ENCODE measurements around the gene SV2A. TPM values are rescaled to one million over a fixed set of nuclear protein-coding genes. Genes with fewer than 3 reads are reported as not detected.

The SV2A gene
- total and polyA plus RNA-seq, 7 experiments from 2014 or later = 1.3 to 18.8 (median 2.8) TPM

DNA sequence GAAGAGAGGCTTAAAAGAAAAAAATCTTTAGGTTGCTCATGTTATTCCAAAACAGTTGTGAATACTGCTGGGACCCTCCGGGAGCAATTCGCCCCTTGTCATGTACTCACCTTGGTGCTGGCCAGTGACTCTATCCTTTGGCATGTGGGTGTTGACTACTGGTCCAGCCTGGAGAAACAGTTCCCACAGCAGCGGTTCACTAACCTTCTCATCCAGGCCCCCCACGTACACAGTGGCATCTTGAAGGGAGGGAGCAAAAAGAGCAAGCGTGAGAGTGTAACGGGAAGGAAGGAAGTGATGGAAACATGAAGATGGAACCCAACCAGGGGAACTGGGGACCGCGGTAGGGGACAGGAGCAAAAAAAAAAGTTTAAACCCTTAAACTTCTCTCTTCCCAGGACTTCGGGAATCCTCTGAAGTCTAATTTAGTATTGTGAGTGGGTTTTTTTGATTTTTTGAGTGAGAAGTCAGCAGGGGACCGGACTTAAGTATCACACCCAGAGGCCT is 9.5 kb upstream of the SV2A start:
- Mint-ChIP-seq H3K4me3 (peak overlapping the region; percentile 91 to 99 (median 96)), H3K36me3 (peaks cover 24 to 45% (median 34%) of the 10 kb centered on the region in 5 donors), H3K9me3 (peaks cover 0 to 1% (median 0%) of the 10 kb centered on the region in 11 donors), H3K4me1 (peaks cover 44 to 65% (median 49%) of the 10 kb centered on the region in 7 donors), H3K27me3 (peaks cover 0 to 11% (median 5%) of the 10 kb centered on the region in 5 donors), H3K27ac (peak overlapping the region; percentile 96 to 99 (median 98))
- Histone ChIP-seq H3K27me3 (ENCODE audit: control insufficient read depth in 2 of 2, insufficient read depth in 2 of 2, low read length in 2 of 2) (no peaks in the 10 kb centered on the region), H3K4me1 (ENCODE audit: control insufficient read depth in 2 of 2, insufficient read depth in 2 of 2, low read length in 2 of 2) (peaks cover 19 to 30% of the 10 kb centered on the region in 2 donors), H3K27ac (ENCODE audit: low read depth, low read length) (peak overlapping the region; percentile 94), H3K4me3 (ENCODE audit: low read length) (peak overlapping the region; percentile 82), H3K9me3 (ENCODE audit: control insufficient read depth in 2 of 3, low read length in 3 of 3) (no peaks in the 10 kb centered on the region), H3K36me3 (ENCODE audit: control insufficient read depth in 2 of 3, insufficient read depth in 3 of 3, low read length in 3 of 3) (peaks cover 28 to 47% (median 34%) of the 10 kb centered on the region in 3 experiments)
- DNase-seq (no peak), ATAC-seq (no peak)
- ChIA-PET POLR2A (interaction anchor here (2.5 kb wide), 1 partner anchor 39 kb away, joined by 27 read pairs; a partner anchor contains a TSS), CTCF (no interaction called here)
- intact Hi-C loops (cut with micrococcal nuclease) = loop anchor here (1.0 to 2.0 kb wide), 9 partner anchors 10 to 1328 kb away; partner anchors contain the start of genes BOLA1 (in 2 of the 2), OTUD7B (in 1 of the 2), PSMD4 (in 1 of the 2) and SV2A (in 1 of the 2)

DNA sequence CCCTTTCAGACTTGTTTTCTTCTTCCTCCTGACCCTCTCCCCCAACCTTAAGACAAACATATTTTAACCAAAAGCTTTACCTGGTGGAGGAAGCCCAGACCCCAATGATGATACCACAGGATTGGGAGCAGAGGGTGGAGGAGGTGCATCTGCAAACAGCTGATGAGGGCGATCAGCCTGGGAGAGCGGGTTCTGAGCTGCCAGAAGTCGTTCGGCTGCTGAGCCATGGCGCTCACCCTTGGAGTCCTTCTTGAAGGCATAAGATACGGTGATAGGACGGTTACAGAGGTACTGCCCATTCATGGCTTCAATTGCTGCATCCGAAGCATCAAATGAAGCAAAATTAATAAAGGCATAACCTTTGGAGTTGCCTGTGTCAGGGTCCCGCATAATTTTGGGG is 8.7 kb upstream of the SV2A start:
- no peaks in the 10 kb centered on the region for H3K9me3 ChIP-seq (ENCODE audit: control insufficient read depth in 2 of 3, low read length in 3 of 3)
- Mint-ChIP-seq H3K27ac (peak overlapping the region in 8 of 9 donors; percentile 14 to 98 (median 54)), H3K4me3 (peak overlapping the region; percentile 64 to 99 (median 95)), H3K27me3 (peaks cover 0 to 3% (median 0%) of the 10 kb centered on the region in 5 donors), H3K36me3 (peaks cover 24 to 48% (median 39%) of the 10 kb centered on the region in 5 donors), H3K4me1 (peaks cover 42 to 63% (median 49%) of the 10 kb centered on the region in 7 donors), H3K9me3 (peaks cover 0 to 1% (median 0%) of the 10 kb centered on the region in 11 donors)
- ATAC-seq (no peak), DNase-seq (no peak)
- H3K27ac ChIP-seq (ENCODE audit: low read depth, low read length) = no peak overlapping the region
- H3K4me1 ChIP-seq (ENCODE audit: control insufficient read depth in 2 of 2, insufficient read depth in 2 of 2, low read length in 2 of 2) = peaks cover 19 to 30% of the 10 kb centered on the region in 2 donors
- POLR2A ChIA-PET = interaction anchor here (1.0 to 2.5 kb wide), 3 partner anchors 25 to 81 kb away, joined by 3 to 27 read pairs (median 4); a partner anchor contains a TSS
- H3K4me3 ChIP-seq (ENCODE audit: low read length) = peak overlapping the region; percentile 35
- intact Hi-C loops (cut with micrococcal nuclease) = loop anchor here (2.0 kb wide), 2 partner anchors 37 to 1329 kb away; partner anchors contain the start of gene PSMD4 (in 1 of the 2)
- H3K36me3 ChIP-seq (ENCODE audit: control insufficient read depth in 2 of 3, insufficient read depth in 3 of 3, low read length in 3 of 3) = peaks cover 28 to 47% (median 34%) of the 10 kb centered on the region in 3 experiments
- H3K27me3 ChIP-seq (ENCODE audit: control insufficient read depth in 2 of 2, insufficient read depth in 2 of 2, low read length in 2 of 2) = no peaks in the 10 kb centered on the region
- CTCF ChIA-PET = interaction anchor here (0.5 to 0.6 kb wide), 2 partner anchors 38 to 1174 kb away, joined by 3 read pairs; no protein-coding TSS in a partner anchor

DNA sequence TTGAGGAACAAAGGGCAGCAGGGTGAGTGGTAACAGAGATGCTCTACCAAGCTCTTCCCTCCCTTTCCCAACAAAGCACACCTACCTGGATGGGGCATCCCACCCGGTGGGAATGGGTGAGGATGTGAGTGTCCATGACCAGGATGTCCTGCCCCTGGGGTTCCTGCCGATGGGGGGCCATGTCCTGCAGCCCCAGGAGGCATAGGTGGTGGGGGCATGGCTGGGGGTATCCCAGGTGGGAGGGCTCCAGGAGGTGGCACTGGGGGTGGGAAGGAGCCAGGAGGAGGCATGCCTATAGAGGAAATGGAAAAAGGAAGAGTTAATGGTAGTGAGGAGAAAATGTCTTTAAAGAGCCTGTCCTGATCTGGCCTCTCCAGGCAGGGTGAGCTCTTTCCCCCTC is 8.1 kb upstream of the SV2A start:
- Mint-ChIP-seq H3K27ac (peak overlapping the region in 6 of 9 donors; percentile 14 to 91 (median 42)), H3K4me1 (peaks cover 40 to 63% (median 47%) of the 10 kb centered on the region in 7 donors), H3K4me3 (peak overlapping the region; percentile 64 to 99 (median 95)), H3K9me3 (peaks cover 0 to 1% (median 0%) of the 10 kb centered on the region in 11 donors), H3K27me3 (no peaks in the 10 kb centered on the region), H3K36me3 (peaks cover 24 to 48% (median 39%) of the 10 kb centered on the region in 5 donors)
- Histone ChIP-seq H3K36me3 (ENCODE audit: control insufficient read depth in 2 of 3, insufficient read depth in 3 of 3, low read length in 3 of 3) (peaks cover 28 to 47% (median 34%) of the 10 kb centered on the region in 3 experiments), H3K27ac (ENCODE audit: low read depth, low read length) (no peak overlapping the region), H3K4me1 (ENCODE audit: control insufficient read depth in 2 of 2, insufficient read depth in 2 of 2, low read length in 2 of 2) (peaks cover 19 to 30% of the 10 kb centered on the region in 2 donors), H3K9me3 (ENCODE audit: control insufficient read depth in 2 of 3, low read length in 3 of 3) (no peaks in the 10 kb centered on the region), H3K27me3 (ENCODE audit: control insufficient read depth in 2 of 2, insufficient read depth in 2 of 2, low read length in 2 of 2) (no peaks in the 10 kb centered on the region), H3K4me3 (ENCODE audit: low read length) (peak overlapping the region; percentile 35)
- intact Hi-C loops (cut with micrococcal nuclease) = loop anchor here (2.0 kb wide), 2 partner anchors 37 to 1329 kb away; partner anchors contain the start of gene PSMD4 (in 1 of the 2)
- POLR2A ChIA-PET = interaction anchor here (1.0 to 2.5 kb wide), 5 partner anchors 24 to 224 kb away, joined by 3 to 27 read pairs (median 3); a partner anchor contains a TSS
- ATAC-seq (no peak), DNase-seq (no peak)
- CTCF ChIA-PET = interaction anchor here (0.5 kb wide), 1 partner anchor 39 kb away, joined by 3 read pairs; no protein-coding TSS in a partner anchor

DNA sequence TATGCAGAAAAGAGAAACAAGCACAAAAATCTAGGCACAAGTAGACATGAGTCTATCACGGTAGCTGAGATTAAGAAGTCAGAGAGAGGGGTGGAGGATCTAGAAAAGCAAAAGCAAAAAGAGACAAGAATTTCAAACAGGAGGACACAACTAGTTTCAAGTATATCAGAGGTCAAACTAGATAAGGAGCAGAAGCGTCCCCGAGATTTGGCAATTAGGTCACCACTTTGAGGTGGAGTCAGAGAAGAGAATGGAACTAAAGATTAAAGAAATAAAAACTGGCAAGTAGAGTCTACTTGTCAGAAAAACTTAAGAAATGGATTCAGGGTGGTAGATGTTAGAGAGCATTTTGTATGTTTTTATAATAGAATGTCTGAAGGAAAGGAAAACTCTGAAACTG is 7.7 kb upstream of the SV2A start:
- Histone ChIP-seq H3K4me1 (ENCODE audit: control insufficient read depth in 2 of 2, insufficient read depth in 2 of 2, low read length in 2 of 2) (peaks cover 19 to 30% of the 10 kb centered on the region in 2 donors), H3K27me3 (ENCODE audit: control insufficient read depth in 2 of 2, insufficient read depth in 2 of 2, low read length in 2 of 2) (no peaks in the 10 kb centered on the region), H3K36me3 (ENCODE audit: control insufficient read depth in 2 of 3, insufficient read depth in 3 of 3, low read length in 3 of 3) (peaks cover 28 to 47% (median 34%) of the 10 kb centered on the region in 3 experiments), H3K4me3 (ENCODE audit: low read length) (no peak overlapping the region), H3K9me3 (ENCODE audit: control insufficient read depth in 2 of 3, low read length in 3 of 3) (no peaks in the 10 kb centered on the region), H3K27ac (ENCODE audit: low read depth, low read length) (no peak overlapping the region)
- Mint-ChIP-seq H3K27me3 (no peaks in the 10 kb centered on the region), H3K9me3 (peaks cover 0 to 1% (median 0%) of the 10 kb centered on the region in 11 donors), H3K4me1 (peaks cover 39 to 63% (median 47%) of the 10 kb centered on the region in 7 donors), H3K27ac (peak overlapping the region in 5 of 9 donors; percentile 28 to 91 (median 38)), H3K36me3 (peaks cover 24 to 48% (median 39%) of the 10 kb centered on the region in 5 donors), H3K4me3 (peak overlapping the region; percentile 37 to 99 (median 80))
- intact Hi-C loops (cut with micrococcal nuclease) = no loop called here
- DNase-seq (no peak), ATAC-seq (no peak)
- ChIA-PET POLR2A (interaction anchor here (0.8 to 2.5 kb wide), 6 partner anchors 11 to 225 kb away, joined by 3 to 27 read pairs (median 4); a partner anchor contains a TSS), CTCF (no interaction called here)

DNA sequence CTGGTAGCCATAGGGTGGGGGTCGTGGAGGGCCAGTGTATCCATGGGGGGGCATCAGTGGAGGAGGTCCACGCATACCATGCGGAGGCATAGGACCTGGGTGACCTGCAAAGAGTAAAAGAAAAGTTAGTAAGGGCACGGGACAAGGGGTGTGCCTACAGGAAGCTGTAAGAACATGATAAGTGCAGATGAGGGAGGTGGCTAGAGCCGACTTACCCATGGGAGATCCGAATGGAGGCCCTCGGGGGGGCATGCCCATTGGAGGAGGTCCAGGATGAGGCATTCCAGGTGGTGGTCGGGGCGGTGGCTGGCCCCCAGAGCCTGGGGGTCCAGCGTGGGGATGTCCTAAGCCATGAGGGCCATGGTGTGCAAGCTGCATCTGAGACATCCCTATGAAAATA is 6.0 kb upstream of the SV2A start:
- Histone ChIP-seq H3K4me3 (ENCODE audit: low read length) (no peak overlapping the region), H3K36me3 (ENCODE audit: control insufficient read depth in 2 of 3, insufficient read depth in 3 of 3, low read length in 3 of 3) (peaks cover 28 to 47% (median 34%) of the 10 kb centered on the region in 3 experiments), H3K9me3 (ENCODE audit: control insufficient read depth in 2 of 3, low read length in 3 of 3) (no peaks in the 10 kb centered on the region), H3K27ac (ENCODE audit: low read depth, low read length) (no peak overlapping the region), H3K4me1 (ENCODE audit: control insufficient read depth in 2 of 2, insufficient read depth in 2 of 2, low read length in 2 of 2) (peaks cover 17 to 28% of the 10 kb centered on the region in 2 donors), H3K27me3 (ENCODE audit: control insufficient read depth in 2 of 2, insufficient read depth in 2 of 2, low read length in 2 of 2) (no peaks in the 10 kb centered on the region)
- Mint-ChIP-seq H3K4me3 (peak overlapping the region in 1 of 10 donors; percentile 45), H3K9me3 (peaks cover 0 to 1% (median 0%) of the 10 kb centered on the region in 11 donors), H3K27me3 (no peaks in the 10 kb centered on the region), H3K4me1 (peaks cover 34 to 56% (median 42%) of the 10 kb centered on the region in 7 donors), H3K36me3 (peaks cover 24 to 48% (median 39%) of the 10 kb centered on the region in 5 donors), H3K27ac (peak overlapping the region in 1 of 9 donors; percentile 14)
- DNase-seq (no peak), ATAC-seq (no peak)
- intact Hi-C loops (cut with micrococcal nuclease) = no loop called here
- CTCF ChIA-PET = no interaction called here
- POLR2A ChIA-PET = interaction anchor here (0.9 to 3.1 kb wide), 2 partner anchors 10 to 35 kb away, joined by 3 to 29 read pairs; a partner anchor contains a TSS

DNA sequence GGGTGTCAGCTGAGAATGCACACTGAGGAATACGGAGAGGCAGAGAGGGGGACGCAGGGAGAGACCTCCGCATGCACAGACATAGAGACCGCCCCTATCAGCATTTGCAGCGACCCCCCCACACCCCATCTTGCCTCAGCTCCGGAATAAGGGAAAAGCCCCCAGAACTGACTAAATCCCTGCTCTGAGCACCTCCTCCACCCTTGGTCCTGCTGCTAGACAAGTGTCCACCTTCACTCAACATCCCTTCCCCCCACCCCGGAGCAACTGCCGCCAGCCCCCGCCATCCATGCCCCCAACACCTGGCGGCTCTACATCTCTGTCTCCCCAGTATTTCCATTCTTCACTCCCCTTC is 769 bp downstream of the SV2A start:
- Mint-ChIP-seq H3K4me3 (peak overlapping the region; percentile 68 to 97 (median 88)), H3K9me3 (no peaks in the 10 kb centered on the region), H3K27ac (peak overlapping the region in 6 of 9 donors; percentile 14 to 86 (median 66)), H3K27me3 (no peaks in the 10 kb centered on the region), H3K4me1 (peaks cover 22 to 60% (median 47%) of the 10 kb centered on the region in 7 donors), H3K36me3 (peaks cover 0 to 14% (median 5%) of the 10 kb centered on the region in 5 donors)
- DNase-seq = no peak
- Histone ChIP-seq H3K4me3 (ENCODE audit: low read length) (peak overlapping the region; percentile 81), H3K27ac (ENCODE audit: low read depth, low read length) (peak overlapping the region; percentile 36), H3K4me1 (ENCODE audit: control insufficient read depth in 2 of 2, insufficient read depth in 2 of 2, low read length in 2 of 2) (peaks cover 7 to 33% of the 10 kb centered on the region in 2 donors), H3K9me3 (ENCODE audit: control insufficient read depth in 2 of 3, low read length in 3 of 3) (no peaks in the 10 kb centered on the region), H3K27me3 (ENCODE audit: control insufficient read depth in 2 of 2, insufficient read depth in 2 of 2, low read length in 2 of 2) (no peaks in the 10 kb centered on the region), H3K36me3 (ENCODE audit: control insufficient read depth in 2 of 3, insufficient read depth in 3 of 3, low read length in 3 of 3) (no peaks in the 10 kb centered on the region)
- peak; percentile 6 for ATAC-seq
- ChIA-PET POLR2A (interaction anchor here (1.7 to 3.9 kb wide), 2 partner anchors 17 to 30 kb away, joined by 7 to 47 read pairs; partner anchors contain the start of gene BOLA1), CTCF (no interaction called here)
- intact Hi-C loops (cut with micrococcal nuclease) = loop anchor here (1.0 to 5.0 kb wide), 4 partner anchors 10 to 135 kb away; partner anchors contain the start of genes BOLA1 (in 2 of the 2) and SF3B4 (in 1 of the 2)

All from naive thymus-derived CD4-positive, alpha-beta T cell (primary cell).